Activated T-cell treated with anti-CD3 and anti-CD28 coated beads, Interleukin-2, amount 50 U/mL, for 72 hours (primary cell): ENCODE data around the gene AGMAT. TPM values are rescaled to one million over a fixed set of nuclear protein-coding genes. Genes with fewer than 3 reads are reported as not detected.
A peak's percentile ranks its signal among the peaks of the same experiment; 100 is the strongest.

Experiments
- ATAC-seq, 2 donors: fragments of 150-1000 bp; cut with Tn5 transposase; replicated peaks in 1 of 2; 2 replicates each; pipeline ENCODE4 v1.10.0; 2021; ENCODE audit warnings: moderate library complexity in 2 of 2, mild to moderate bottlenecking in 1 of 2
- DNase-seq, 2 donors: peaks; one replicate each; pipeline ENCODE4 v3.0.0; 2021 to 2022; ENCODE audit warnings: mixed read lengths in 1 of 2
- H3K27ac Mint-ChIP-seq: one replicate; pipeline ENCODE4 v1.8.0; 2022; ENCODE audit warnings: mild to moderate bottlenecking, moderate library complexity, mixed read lengths
- H3K27me3 Mint-ChIP-seq: one replicate; pipeline ENCODE4 v1.8.0; 2022; ENCODE audit warnings: low read depth, mixed read lengths
- H3K36me3 Mint-ChIP-seq, 2 donors: one replicate each; pipeline ENCODE4 v1.8.0; 2022; ENCODE audit warnings: mixed read lengths in 2 of 2, mild to moderate bottlenecking in 1 of 2; ENCODE audit not compliant: insufficient read depth in 2 of 2
- H3K4me1 Mint-ChIP-seq: one replicate; pipeline ENCODE4 v1.8.0; 2022; ENCODE audit warnings: low read depth, mixed read lengths
- H3K4me3 Mint-ChIP-seq, 2 donors: one replicate each; pipeline ENCODE4 v1.8.0; 2022; ENCODE audit warnings: mild to moderate bottlenecking in 2 of 2, mixed read lengths in 2 of 2, moderate library complexity in 2 of 2
- H3K9me3 Mint-ChIP-seq, 2 donors: one replicate each; pipeline ENCODE4 v1.8.0; 2022; ENCODE audit warnings: mixed read lengths in 2 of 2
- total RNA-seq, 2 donors: library from RNA; stranded (reverse); gene quantifications; one replicate each; pipeline ENCODE4 v1.2.3, GENCODE V29; 2022

The AGMAT gene, protein sequence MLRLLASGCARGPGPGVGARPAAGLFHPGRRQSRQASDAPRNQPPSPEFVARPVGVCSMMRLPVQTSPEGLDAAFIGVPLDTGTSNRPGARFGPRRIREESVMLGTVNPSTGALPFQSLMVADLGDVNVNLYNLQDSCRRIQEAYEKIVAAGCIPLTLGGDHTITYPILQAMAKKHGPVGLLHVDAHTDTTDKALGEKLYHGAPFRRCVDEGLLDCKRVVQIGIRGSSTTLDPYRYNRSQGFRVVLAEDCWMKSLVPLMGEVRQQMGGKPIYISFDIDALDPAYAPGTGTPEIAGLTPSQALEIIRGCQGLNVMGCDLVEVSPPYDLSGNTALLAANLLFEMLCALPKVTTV
- total RNA-seq = 1 to 10 TPM; 7.8 to 8.5 TPM

- peak; percentile 91 for ATAC-seq
- no peaks in the 10 kb centered on the region for H3K9me3 Mint-ChIP-seq
- H3K36me3 Mint-ChIP-seq = peaks cover 4% of the 10 kb centered on the region in 2 donors
- peaks cover 33% of the 10 kb centered on the region for H3K4me1 Mint-ChIP-seq
- H3K27ac Mint-ChIP-seq = peak within 1 kb of the TSS; percentile 89
- no peaks in the 10 kb centered on the region for H3K27me3 Mint-ChIP-seq
- DNase-seq = peak; percentile 76
- peak within 1 kb of the TSS; percentile 86 to 88 for H3K4me3 Mint-ChIP-seq
These were observed at the start of gene AGMAT for GRCh38 chr1:15584489-15585363. Gene AGMAT, minus strand, starts transcription at chr1:15585051. Its CDS starts 84 bp downstream, at chr1:15584967.

GRCh38 chr1:15633756-15634420, 49.0 kb upstream of the AGMAT start:
- Mint-ChIP-seq H3K36me3 (peaks cover 3 to 40% of the 10 kb centered on the region in 2 donors), H3K4me3 (no peak overlapping the region), H3K27ac (no peak overlapping the region), H3K4me1 (peaks cover 16% of the 10 kb centered on the region), H3K27me3 (no peaks in the 10 kb centered on the region), H3K9me3 (no peaks in the 10 kb centered on the region)
- no peak for DNase-seq
- no peak for ATAC-seq

DNA sequence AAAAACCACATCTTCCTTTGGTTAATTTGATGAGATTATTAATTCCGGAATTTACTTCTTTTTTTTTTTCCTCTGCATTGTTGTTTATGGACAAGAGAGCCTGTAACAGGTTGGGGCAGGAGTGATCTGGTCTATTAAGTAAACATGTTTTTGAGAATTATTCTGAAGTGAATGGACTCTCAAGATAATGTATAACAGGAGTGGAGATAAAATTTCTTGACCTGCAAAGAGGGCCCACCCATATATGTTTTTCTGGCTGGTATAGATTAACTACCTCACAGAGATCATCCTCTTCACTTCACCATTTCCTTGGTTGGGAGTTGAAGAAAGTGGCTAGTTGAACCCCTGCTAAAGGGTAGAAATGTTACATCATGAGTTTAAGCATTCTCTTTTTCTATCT, 43.2 kb upstream of the AGMAT start:
- peaks cover 3 to 20% of the 10 kb centered on the region in 2 donors for H3K36me3 Mint-ChIP-seq
- peak overlapping the region in 1 of 2 donors; percentile 25 for H3K4me3 Mint-ChIP-seq
- no peaks in the 10 kb centered on the region for H3K9me3 Mint-ChIP-seq
- ATAC-seq = no peak
- DNase-seq = no peak
- no peaks in the 10 kb centered on the region for H3K27me3 Mint-ChIP-seq
- H3K4me1 Mint-ChIP-seq = peaks cover 55% of the 10 kb centered on the region
- peak overlapping the region; percentile 70 for H3K27ac Mint-ChIP-seq

DNA sequence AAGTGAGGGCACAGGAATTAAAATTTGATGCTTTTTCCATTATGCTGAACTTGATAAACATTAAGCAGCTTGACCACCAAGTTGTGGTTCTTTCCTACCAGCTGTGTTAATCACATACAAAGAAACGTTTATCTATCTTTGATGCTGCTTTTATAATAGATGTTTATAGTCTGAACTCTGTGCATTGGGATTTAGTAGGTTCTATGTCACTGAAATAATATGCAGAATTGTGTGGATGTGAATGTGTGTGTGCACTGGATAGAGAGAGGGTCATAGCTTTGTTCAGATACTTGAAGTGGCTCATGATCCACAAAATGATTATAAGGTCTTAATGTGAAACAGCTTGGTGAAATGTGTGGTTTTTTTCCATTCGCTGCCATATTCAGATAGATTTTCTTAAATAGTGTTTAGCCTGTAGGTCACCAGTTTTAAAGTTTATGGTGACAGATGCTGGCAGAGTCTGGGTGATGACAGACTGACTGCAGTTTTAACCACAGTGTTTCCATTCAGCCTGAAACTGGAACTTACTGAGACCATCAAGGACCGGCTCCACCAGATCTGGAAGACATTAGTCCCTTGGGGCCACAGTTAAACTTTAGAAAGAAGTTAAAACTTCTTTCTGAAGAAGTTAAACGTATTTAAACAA, 42.6 kb upstream of the AGMAT start:
- peak; percentile 58 to 80 for ATAC-seq
- peaks cover 3 to 20% of the 10 kb centered on the region in 2 donors for H3K36me3 Mint-ChIP-seq
- H3K9me3 Mint-ChIP-seq = no peaks in the 10 kb centered on the region
- H3K4me3 Mint-ChIP-seq = peak overlapping the region in 1 of 2 donors; percentile 25
- DNase-seq = no peak
- H3K4me1 Mint-ChIP-seq = peaks cover 61% of the 10 kb centered on the region
- H3K27ac Mint-ChIP-seq = peak overlapping the region; percentile 70
- no peaks in the 10 kb centered on the region for H3K27me3 Mint-ChIP-seq

DNA sequence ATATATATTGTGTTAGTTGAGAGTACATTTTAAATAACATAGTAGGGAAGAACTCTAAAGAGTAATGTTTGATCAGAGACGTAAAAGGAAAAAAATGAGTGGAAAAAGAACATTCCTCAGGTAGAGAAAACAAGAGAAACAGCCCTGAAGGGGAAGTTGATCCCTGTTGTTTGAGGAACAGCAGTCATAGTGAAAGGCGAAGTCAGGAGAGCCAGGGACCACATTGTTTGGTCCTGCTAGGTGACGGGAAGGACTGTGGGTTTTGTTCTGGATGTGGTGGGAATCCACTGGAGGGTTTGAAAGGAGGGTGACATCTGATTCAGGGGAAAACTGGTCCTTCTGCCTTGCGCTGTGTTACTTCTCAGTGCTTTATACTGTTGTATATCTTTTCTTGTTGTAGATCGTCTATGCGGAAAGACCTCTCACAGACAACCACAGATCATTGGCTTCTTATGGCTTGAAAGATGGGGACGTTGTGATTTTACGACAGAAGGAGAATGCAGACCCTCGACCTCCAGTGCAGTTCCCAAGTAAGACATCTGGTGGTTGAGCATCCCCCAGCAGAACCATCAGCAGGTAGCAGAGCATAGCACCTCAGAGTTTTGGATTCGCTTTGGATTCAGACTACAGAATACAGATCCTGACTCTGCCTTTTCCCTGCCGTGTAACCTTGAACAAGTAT, 41.6 kb upstream of the AGMAT start:
- Mint-ChIP-seq H3K27me3 (no peaks in the 10 kb centered on the region), H3K27ac (peak overlapping the region; percentile 97)

GRCh38 chr1:15625056-15625917, 40.4 kb upstream of the AGMAT start:
- peak overlapping the region; percentile 97 for H3K27ac Mint-ChIP-seq

More for the DNA sequence above, 41.6 kb upstream of the AGMAT start:
- H3K36me3 Mint-ChIP-seq = peaks cover 2 to 18% of the 10 kb centered on the region in 2 donors
- H3K9me3 Mint-ChIP-seq = no peaks in the 10 kb centered on the region
- ATAC-seq (no peak), DNase-seq (no peak)
- no peak overlapping the region for H3K4me3 Mint-ChIP-seq
- H3K4me1 Mint-ChIP-seq = peaks cover 71% of the 10 kb centered on the region

DNA sequence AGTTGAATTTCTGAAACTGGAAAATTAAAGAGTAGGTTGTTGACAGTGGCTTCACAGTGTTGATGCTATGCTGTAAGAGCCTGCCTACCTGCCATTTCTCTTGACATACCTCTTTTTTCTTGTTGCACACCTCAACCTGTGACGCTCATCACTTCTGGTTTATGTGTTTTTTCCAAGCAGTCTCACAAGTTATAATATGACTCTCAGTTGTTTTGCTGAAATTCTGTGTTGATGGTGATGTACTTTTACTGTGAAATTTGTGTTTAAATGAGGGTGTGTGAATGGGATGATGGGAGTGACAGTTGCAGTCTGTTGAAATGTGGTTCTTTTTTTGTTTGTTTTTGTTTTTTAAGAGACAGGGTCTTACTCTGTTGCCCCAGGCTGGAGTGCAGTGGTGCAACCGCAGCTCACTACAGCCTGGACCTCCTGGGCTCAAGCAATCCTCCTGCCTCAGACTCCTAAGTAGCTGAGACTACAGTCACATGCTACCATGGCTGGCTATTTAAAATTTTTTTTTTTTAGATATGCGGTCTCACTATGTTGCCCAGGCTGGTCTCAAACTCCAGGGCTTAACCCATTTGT, 39.4 kb upstream of the AGMAT start:
- Mint-ChIP-seq H3K27me3 (no peaks in the 10 kb centered on the region), H3K4me1 (peaks cover 75% of the 10 kb centered on the region), H3K27ac (peak overlapping the region; percentile 14), H3K9me3 (no peaks in the 10 kb centered on the region), H3K36me3 (peaks cover 0 to 17% of the 10 kb centered on the region in 2 donors), H3K4me3 (peak overlapping the region in 1 of 2 donors; percentile 0)
- ATAC-seq (peak; percentile 22 to 27), DNase-seq (no peak)

More at GRCh38 chr1:15625056-15625917, 40.4 kb upstream of the AGMAT start:
- Mint-ChIP-seq H3K4me3 (no peak overlapping the region), H3K9me3 (no peaks in the 10 kb centered on the region), H3K27me3 (no peaks in the 10 kb centered on the region), H3K36me3 (peaks cover 0 to 19% of the 10 kb centered on the region in 2 donors), H3K4me1 (peaks cover 72% of the 10 kb centered on the region)
- ATAC-seq (no peak), DNase-seq (no peak)

GRCh38 chr1:15623435-15623834, 38.6 kb upstream of the AGMAT start:
- Mint-ChIP-seq H3K27me3 (no peaks in the 10 kb centered on the region), H3K4me3 (no peak overlapping the region), H3K9me3 (no peaks in the 10 kb centered on the region), H3K36me3 (peaks cover 2 to 12% of the 10 kb centered on the region in 2 donors), H3K27ac (no peak overlapping the region), H3K4me1 (peaks cover 83% of the 10 kb centered on the region)
- ATAC-seq (no peak), DNase-seq (no peak)

DNA sequence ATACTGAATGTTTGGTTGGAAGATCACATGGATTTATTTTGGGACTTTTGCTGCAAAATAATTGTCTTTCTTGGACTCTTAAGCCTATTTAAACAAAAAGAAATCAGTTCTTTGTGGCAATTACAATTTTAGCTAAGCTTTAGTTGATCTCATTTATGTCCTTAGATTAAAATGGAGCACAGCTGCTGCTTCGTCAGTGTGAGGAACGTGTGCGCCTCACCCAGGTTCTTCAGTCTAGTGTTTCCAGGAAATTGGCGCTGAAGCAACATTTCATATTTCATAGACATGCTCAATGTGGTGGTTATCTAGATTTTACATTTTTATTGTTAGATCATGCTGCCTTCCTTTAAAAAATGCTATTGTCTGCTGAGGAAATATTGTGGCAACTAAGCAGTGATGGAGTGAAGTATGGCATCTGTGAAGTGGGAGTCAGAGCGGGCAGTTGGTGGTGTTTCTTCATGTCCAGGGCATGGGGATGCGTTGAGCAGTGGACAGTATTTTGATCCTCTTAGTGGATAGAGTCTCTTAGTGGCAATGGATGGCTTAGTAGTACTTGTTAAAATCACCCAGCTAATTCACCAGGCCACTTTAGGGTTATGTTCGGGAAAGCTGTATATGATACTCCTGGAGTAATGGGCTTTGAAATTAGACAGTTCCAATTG, 38.0 kb upstream of the AGMAT start:
- DNase-seq = no peak
- H3K27ac Mint-ChIP-seq = peak overlapping the region; percentile 10
- H3K4me3 Mint-ChIP-seq = peak overlapping the region; percentile 19 to 35
- peaks cover 82% of the 10 kb centered on the region for H3K4me1 Mint-ChIP-seq
- H3K9me3 Mint-ChIP-seq = no peaks in the 10 kb centered on the region
- peaks cover 5 to 12% of the 10 kb centered on the region in 2 donors for H3K36me3 Mint-ChIP-seq
- ATAC-seq = no peak
- H3K27me3 Mint-ChIP-seq = no peaks in the 10 kb centered on the region

- peaks cover 5 to 12% of the 10 kb centered on the region in 2 donors for H3K36me3 Mint-ChIP-seq
- peak overlapping the region in 1 of 2 donors; percentile 19 for H3K4me3 Mint-ChIP-seq
- no peaks in the 10 kb centered on the region for H3K27me3 Mint-ChIP-seq
- peaks cover 73% of the 10 kb centered on the region for H3K4me1 Mint-ChIP-seq
- H3K9me3 Mint-ChIP-seq = no peaks in the 10 kb centered on the region
- peak overlapping the region; percentile 10 for H3K27ac Mint-ChIP-seq
- ATAC-seq (no peak), DNase-seq (no peak)
These were observed 37.1 kb upstream of the AGMAT start for GRCh38 chr1:15621975-15622374.
